NCI-H2029 treated with DMSO at 0.1 percent for 48 hours (cell line): ENCODE measurements around the gene SLC43A1.
"Not testable (repeated sequence)": the region's sequence is repeated elsewhere in the genome, so short reads cannot be mapped to it uniquely, and the experiment has no call there.

Experiments used
- DNase-seq: peaks from one replicate; lab custom pipeline; 2025; lab: John Stamatoyannopoulos, UW

The SLC43A1 gene

GRCh38 chr11:57515332-57516060 is at the start of gene SLC43A1:
Gene SLC43A1, minus strand, starts transcription at chr11:57515702. Its CDS starts 1,591 bp downstream, at chr11:57514111.
- no peak for DNase-seq

DNA sequence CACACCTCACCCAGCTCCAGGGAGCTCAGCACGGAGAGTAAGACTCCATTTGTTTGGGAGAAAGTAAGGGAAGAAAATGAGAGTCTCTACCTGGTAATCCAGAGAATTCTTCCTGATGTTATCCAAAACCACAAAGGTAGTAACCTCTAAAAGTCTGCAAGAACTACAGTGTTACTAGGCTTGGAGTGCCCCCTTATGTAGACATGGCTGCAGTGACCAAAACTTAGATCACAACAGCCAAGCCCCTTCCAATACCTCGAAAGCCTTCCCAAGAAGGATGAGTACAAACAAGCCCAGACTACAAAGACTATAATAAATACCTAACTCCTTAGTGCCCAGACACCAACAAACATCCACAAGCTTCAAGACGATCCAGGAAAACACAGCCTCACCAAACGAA is 47.1 kb upstream of the SLC43A1 start:
- no peak for DNase-seq

GRCh38 chr11:57560146-57560545 is 44.6 kb upstream of the SLC43A1 start:
- no peak for DNase-seq

GRCh38 chr11:57556041-57556440 is 40.5 kb upstream of the SLC43A1 start:
- no peak for DNase-seq

DNA sequence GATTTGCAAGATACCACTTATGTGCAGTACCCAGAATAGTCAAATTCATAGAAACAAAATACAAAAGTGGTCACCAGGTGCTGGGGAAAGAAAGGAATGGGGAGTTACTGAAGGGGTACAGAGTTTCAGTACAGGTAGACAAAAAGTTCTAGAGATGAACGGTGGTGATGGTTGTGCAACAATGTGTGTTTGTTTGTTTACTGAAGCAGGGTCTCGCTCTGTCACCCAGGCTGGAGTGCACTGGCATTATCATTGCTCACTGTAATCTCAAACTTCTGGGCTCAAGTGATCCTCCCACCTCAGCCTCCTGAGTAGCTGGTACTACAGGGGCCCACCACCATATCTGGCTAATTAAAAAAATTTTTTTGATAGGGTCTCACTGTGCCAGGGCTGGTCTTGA is 39.9 kb upstream of the SLC43A1 start:
- DNase-seq, result no peak

DNA sequence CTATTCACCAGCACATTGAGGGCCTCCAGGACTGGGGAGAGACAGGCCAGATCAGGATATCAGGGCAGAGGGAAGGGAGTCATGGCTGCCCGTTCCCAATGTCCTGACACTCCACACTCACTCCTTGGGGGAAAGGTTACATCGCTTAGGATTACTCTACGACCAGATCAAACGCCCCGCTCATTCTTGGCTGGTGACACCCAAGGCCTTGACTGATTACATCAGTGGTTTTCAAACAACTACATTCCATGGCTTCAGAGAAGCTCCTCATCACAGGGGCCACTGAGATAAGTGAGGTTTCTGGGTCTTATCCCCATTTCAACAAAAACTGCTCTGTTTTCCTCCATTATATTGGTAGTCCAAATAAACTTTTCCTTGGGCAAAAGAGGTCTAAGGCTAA is 37.0 kb upstream of the SLC43A1 start:
- DNase-seq, result no peak

GRCh38 chr11:57551941-57552340 is 36.4 kb upstream of the SLC43A1 start:
- no peak for DNase-seq

GRCh38 chr11:57549983-57550382 is 34.5 kb upstream of the SLC43A1 start:
- no peak for DNase-seq

- DNase-seq, result no peak
Measured at GRCh38 chr11:57547854-57548377, 32.4 kb upstream of the SLC43A1 start.

GRCh38 chr11:57546869-57547475 is 31.5 kb upstream of the SLC43A1 start:
- no peak for DNase-seq

DNA sequence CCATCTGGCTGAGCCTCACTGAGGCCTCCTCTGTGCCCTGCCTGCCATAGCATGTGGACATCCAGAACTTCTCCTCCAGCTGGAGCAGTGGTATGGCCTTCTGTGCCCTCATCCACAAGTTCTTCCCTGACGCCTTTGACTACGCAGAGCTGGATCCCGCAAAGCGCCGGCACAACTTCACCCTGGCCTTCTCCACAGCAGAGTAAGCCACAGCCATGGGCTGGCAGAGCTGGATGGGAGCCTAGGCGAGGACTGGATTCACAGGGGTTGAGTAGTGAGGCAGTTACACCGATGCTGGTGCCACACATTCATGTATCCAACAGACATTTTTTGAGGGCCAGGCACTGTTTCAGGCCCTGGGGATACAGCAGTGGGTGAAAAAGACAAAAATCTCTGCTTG is 30.9 kb upstream of the SLC43A1 start:
- no peak for DNase-seq

DNA sequence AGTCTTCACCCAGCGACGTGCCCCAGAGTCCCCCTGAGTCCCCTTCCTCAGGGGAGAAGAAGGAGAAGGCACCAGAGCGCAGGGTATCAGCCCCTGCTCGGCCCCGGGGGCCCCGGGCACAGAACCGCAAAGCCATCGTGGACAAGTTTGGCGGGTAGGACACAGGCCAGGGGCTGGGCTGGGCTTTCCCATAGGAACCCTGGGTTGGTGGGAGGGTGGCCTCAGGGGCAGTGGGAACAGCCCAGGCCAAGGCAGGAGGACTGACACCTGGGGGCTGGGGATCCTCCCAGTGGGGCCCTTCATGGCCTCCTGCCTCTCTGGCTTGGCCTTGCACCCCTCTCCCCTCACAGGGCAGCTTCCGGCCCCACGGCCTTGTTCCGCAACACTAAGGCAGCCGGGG is 30.4 kb upstream of the SLC43A1 start:
- DNase-seq, result no peak

- no peak for DNase-seq
Measured at GRCh38 chr11:57544566-57544965, 29.1 kb upstream of the SLC43A1 start.

GRCh38 chr11:57543593-57543992 is 28.1 kb upstream of the SLC43A1 start:
- DNase-seq, result no peak

- no peak for DNase-seq
Measured at GRCh38 chr11:57542582-57542981, 27.1 kb upstream of the SLC43A1 start.

- DNase-seq, result no peak
Measured at GRCh38 chr11:57541169-57541568, 25.7 kb upstream of the SLC43A1 start.

DNA sequence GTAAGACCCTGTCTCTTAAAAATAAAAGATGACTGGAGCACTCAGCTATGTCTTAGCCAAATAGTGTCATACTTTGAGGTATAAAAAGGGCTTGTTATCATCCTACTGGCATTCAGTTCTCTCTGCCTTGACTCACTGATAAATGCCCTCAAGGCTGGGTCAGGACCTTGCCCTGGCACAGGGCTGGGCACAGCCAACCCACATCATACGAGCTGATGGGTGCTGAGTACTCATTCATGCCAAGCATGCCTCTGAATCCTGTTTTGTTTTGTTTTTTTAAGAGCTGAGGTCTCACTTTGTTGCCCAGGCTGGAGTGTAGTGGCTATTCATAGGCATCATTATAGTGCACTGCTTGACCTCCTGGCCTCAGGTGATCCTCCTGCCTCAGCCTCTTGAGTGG is 23.8 kb upstream of the SLC43A1 start:
- no peak for DNase-seq

GRCh38 chr11:57536947-57537619 is 21.6 kb upstream of the SLC43A1 start, which contains the start of gene SMTNL1:
Gene SMTNL1, plus strand, starts transcription at chr11:57537595. Its CDS starts 5,048 bp downstream, at chr11:57542643.
- DNase-seq, result peak; percentile 15

- DNase-seq, result not testable (repeated sequence)
Measured at GRCh38 chr11:57534449-57534848, 18.9 kb upstream of the SLC43A1 start.

GRCh38 chr11:57530596-57531507 is 15.3 kb upstream of the SLC43A1 start, which contains the start of gene TIMM10:
Gene TIMM10, minus strand, starts transcription at chr11:57530754. Its CDS starts 565 bp downstream, at chr11:57530189.
- peak; percentile 97 for DNase-seq

- DNase-seq, result no peak
Measured at GRCh38 chr11:57530215-57530595, 14.7 kb upstream of the SLC43A1 start.

- no peak for DNase-seq
Measured at GRCh38 chr11:57529012-57529411, 13.5 kb upstream of the SLC43A1 start.
